NCI-H1694 (cell line): ENCODE results near the gene MYT1.
"Not testable (repeated sequence)": the region's sequence is repeated elsewhere in the genome, so short reads cannot be mapped to it uniquely, and the experiment has no call there.

ENCODE experiments used
- DNase-seq: peaks from one replicate; lab custom pipeline; 2025; lab: John Stamatoyannopoulos, UW

Gene MYT1

DNA sequence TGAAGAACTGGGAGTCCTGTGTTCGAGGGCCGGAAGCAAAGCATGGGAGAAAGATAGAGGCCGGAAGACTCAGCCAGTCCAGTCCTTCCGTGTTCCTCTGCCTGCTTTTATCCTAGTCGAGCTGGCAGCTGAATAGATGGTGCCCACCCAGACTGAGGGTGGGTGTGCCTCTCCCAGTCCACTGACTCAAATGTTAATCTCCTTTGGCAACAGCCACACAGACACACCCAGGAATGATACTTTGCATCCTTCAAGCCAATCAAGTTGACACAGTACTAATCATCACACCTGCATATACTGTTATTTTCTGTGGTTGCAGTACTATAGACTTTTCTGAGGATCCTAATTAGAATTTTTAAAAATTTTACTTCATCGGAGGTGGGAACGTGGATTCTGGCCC lies 112.6 kb downstream of the MYT1 start:
- no peak for DNase-seq

DNA sequence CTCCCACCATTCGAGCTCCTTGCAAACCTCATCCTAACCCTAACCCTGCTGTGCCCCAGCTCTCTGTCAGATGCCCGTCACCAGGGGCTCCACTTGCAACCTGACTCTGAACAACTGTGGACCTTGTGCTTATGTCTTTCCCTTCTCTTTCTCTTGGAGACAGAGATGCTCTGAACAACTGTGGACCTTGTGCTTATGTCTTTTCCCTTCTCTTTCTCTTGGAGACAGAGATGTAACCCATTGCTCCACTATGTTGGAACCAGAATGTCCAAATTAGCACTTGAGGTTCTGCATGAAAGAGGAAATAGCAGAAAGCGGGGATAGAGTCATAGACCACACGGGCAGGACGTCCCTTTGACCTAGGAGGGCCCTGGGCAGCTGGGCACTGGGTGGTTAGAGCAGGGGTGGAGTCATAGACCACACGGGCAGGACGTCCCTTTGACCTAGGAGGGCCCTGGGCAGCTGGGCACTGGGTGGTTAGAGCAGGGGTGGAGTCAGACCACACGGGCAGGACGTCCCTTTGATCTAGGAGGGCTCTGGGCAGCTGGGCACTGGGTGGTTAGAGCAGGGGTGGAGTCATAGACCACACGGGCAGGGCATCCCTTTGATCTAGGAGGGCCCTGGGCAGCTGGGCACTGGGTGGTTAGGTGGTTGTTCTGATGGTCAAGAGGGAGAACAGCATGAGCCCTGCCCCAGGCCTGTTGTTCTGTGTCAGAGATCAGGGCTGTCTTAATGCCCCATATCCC lies 113.5 kb downstream of the MYT1 start:
- no peak for DNase-seq

DNA sequence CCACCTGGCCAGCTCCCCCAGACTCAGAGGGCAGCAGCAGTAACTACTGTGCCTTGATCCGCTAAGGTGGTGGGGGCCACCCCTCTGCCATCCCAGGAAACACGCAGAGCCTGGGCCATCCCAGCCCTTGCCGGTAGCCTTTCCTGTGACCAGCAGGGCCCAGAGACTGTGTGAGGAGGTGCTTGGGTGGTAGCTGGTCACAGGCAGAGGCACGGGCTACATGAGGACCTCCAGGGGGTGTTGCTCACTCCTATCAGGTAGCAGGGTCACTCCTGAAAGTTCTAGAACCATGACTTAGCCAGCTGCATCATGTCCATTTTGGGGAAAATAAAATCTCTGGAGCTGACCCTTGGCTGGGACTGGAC lies 114.0 kb downstream of the MYT1 start:
- DNase-seq = no peak

DNA sequence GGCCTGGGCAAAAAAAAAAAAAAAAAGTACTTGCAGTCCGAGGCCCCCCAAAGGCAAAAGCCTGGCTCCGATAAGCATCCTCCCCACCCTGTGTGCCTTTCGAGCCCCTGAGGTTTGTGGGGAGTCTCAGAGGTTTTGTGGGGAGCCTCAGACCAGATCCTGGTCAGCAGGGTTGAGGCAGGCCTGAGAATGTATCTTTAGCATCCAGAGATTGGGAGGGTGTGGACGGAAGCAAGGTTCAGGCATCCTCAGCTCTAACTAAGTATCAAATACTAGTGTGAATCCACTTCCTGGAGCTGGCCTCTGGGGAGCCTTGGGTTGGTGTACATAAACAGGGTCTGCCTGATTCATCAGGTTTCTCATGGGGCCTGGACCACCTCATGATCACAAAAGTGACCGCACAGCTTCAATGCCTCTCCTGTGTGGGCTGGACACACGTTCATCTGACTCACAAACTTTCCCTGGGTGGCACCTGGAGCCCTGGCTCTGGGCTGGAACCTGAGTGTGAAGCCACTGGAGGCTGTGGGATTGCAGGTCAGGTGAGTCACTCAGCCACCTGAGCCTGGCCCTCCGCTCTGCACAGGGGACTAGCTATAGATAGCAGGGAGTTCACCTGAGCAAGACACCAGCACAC lies 115.7 kb downstream of the MYT1 start:
- no peak for DNase-seq

DNA sequence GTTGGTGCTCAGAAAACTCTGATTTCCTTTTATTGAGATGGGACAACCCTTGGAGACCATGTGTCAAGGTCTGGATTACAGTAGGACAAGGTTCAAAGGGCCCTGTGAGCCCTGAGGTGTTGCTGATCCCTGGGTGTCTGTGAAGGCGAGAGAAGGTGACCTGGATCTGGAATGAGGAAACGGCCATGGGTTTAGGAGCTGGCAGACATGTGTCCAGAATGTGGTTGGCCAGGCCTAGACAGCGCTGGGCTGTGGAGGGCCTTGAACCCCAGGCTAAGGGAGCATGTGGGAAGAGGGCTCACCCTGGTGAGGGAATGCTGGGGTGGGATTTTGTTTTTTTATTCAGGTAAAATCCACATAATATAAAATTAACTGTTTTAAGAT lies 116.2 kb downstream of the MYT1 start:
- no peak for DNase-seq

DNA sequence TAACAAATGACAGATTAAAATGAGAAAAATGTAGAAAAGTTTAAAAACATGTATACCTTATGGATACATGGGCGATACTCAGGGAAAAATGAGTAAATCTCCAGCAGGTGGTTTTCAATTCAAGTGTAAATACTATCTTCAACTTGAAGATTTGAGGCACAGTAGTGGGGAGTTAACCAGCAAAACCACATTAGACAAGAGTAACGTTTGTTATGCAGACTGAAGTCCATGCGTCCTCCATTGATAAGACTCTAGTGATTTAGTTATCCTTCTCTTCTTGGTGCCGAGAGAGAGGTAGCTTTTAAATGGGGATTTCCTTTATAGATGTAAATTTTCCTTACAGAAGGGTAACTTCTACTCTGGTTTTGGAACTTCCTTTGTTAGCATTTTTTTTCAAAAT lies 119.4 kb downstream of the MYT1 start:
- DNase-seq = no peak

DNA sequence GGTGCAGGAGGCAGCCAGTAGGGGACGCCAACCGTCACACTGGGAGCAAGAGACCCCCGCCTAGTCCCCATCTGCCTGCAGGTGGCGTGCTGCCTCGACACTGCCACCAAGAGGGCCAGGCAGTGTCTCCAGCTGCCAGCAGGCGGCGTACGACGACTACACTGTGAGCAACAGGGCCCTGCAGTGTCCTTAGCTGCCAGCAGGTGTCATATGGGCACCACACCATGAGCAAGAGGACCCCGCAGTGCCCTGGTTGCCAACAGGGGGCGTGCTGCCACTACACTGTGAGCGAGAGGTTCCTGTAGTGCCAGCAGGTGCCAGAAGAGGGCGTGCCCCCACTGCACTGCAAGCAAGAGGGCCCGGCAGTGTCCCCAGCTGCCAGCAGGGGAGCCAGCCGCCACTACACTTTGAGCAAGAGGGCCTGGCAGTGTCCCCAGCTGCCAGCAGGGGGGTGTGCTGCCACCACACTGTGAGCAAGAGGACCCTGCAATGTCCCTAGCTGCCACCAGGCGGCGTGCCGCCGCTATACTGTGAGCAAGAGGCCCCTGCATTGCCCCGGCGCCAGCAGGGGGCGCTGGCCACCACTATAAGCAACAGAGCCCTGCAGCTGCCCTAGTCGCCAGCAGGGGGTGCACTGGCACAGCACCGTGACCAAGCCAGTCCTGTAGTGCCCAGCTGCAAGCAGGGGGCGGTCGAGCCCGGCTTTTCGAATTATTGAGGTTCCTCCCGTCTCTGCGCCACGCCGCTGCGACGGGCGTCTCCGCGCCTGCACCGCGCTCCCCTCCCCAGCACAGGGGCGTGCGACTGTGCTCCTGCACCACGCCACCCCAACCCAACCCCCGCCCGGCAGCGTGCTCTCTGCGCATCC lies 121.6 kb downstream of the MYT1 start:
- DNase-seq = peak; percentile 53

DNA sequence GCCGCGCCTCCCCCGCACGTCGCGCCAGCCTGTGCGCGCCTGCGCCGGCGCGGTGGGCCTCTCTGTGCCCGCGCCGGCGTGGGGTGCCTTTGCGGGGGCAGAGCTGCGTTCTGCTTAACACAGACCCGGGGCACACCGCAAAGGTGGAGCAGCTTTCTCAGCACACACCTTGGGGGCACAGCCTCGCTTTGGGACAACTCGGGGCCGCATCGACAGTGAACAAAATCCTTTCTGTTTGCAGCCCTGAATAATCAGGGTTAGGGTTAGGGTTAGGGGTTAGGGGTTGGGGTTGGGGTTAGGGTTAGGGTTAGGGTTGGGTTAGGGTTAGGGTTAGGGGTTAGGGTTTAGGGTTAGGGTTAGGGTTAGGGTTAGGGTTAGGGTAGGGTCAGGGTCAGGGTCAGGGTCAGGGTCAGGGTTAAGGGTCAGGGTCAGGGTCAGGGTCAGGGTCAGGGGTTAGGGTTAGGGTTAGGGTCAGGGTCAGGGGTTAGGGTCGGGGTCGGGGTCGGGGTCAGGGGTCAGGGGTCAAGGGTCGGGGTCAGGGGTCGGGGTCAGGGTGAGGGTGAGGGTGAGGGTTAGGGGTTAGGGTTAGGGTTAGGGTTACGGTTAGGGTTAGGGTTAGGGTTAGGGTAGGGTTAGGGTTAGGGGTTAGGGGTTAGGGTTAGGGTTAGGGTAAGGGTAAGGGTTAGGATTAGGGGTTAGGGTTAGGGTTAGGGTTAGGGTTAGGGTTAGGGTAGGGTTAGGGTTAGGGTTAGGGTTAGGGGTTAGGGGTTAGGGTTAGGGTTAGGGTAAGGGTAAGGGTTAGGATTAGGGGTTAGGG lies 122.4 kb downstream of the MYT1 start:
- DNase-seq = not testable (repeated sequence)

DNA sequence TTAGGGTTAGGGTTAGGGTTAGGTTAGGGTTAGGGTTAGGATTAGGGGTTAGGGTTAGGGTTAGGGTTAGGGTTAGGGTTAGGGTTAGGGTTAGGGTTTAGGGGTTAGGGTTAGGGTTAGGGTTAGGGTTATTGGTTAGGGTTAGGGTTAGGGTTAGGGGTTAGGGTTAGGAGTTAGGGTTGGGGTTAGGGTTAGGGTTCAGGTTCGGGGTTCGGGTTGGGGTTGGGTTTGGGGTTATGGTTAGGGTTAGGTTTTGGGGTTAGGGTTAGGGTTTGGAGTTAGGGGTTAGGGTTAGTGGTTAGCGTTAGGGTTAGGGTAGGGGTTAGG lies 123.0 kb downstream of the MYT1 start:
- not testable (repeated sequence) for DNase-seq
